ENCODE measurements around the gene TRPM1.

- TF ChIP-seq ZNF274 (IDR thresholded peaks at IDR 0.05; ENCODE audit: low read depth, low read length): no peak
- TF ChIP-seq SUZ12 (IDR thresholded peaks at IDR 0.05; ENCODE audit: extremely low read depth, insufficient read depth, insufficient read length): no peak
- TF ChIP-seq YY1 (IDR thresholded peaks at IDR 0.05; ENCODE audit: insufficient read depth, insufficient read length): no peak
Observed at GRCh38 chr15:31077181-31077580, 24.3 kb downstream of the TRPM1 start.
